Transverse colon (tissue), 4 donors: ENCODE data around the gene NAV3. TPM values are rescaled to one million over a fixed set of nuclear protein-coding genes. Genes with fewer than 3 reads are reported as not detected.

ENCODE experiments used
- DNase-seq: peaks from one replicate; pipeline ENCODE4 v3.0.0-alpha.2; 2019
- H3K27ac ChIP-seq, 4 donors: fragments of 200-600 bp; sonication (generic); 2 replicates each; pipeline ENCODE4 v1.5.1; 2016 to 2018; ENCODE audit warnings: inconsistent platforms in 4 of 4
- H3K27me3 ChIP-seq: fragments of 200-600 bp; sonication (generic); 2 replicates; pipeline ENCODE4 v1.5.1; 2017; ENCODE audit warnings: inconsistent platforms
- H3K36me3 ChIP-seq, 4 donors: fragments of 200-600 bp; sonication (generic); 2 replicates each; pipeline ENCODE4 v1.5.1; 2017 to 2019; ENCODE audit warnings: inconsistent platforms in 4 of 4
- H3K4me1 ChIP-seq, 4 donors: fragments of 200-600 bp; sonication (generic); 2 replicates each; pipeline ENCODE4 v1.5.1; 2017 to 2020; ENCODE audit warnings: inconsistent platforms in 4 of 4
- H3K4me3 ChIP-seq, 4 donors: fragments of 200-600 bp; sonication (generic); 1 replicate in 1 of 4; 2 replicates in 3 of 4; pipeline versions ENCODE4 v1.5.1 to v1.6.1; 2017 to 2019; ENCODE audit warnings: inconsistent platforms in 4 of 4
- H3K9me3 ChIP-seq, 2 donors: fragments of 200-600 bp; sonication (generic); 2 replicates each; pipeline ENCODE4 v1.5.1; 2017 to 2019; ENCODE audit warnings: inconsistent platforms in 2 of 2
- EP300 ChIP-seq: sonication (generic); formaldehyde crosslinking; IDR thresholded peaks from one replicate; pipeline ENCODE4 v1.6.1; 2017; ENCODE audit warnings: antibody characterized with exemption, low read depth
- POLR2A ChIP-seq: fragments of 450-650 bp; IDR thresholded peaks from one replicate; pipeline ENCODE4 v1.6.1; 2016; ENCODE audit warnings: antibody characterized with exemption, mild to moderate bottlenecking, moderate library complexity
- POLR2AphosphoS5 ChIP-seq, 3 donors: sonication (generic); formaldehyde crosslinking; IDR thresholded peaks; one replicate each; pipeline ENCODE4 v1.6.1; 2016; ENCODE audit warnings: antibody characterized with exemption in 3 of 3
- WGBS, 2 donors: methylation state at CpG; one replicate each; pipeline ENCODE4 v1.1.5; 2018; ENCODE audit warnings: low coverage in 1 of 2; 5-methylcytosine and 5-hydroxymethylcytosine counted together
- in situ Hi-C, 4 donors: fragments of 200-750 bp; cut with MboI; loops; one replicate each; pipeline versions ENCODE4 v1.15.0 to v1.15.1; 2017; ENCODE audit warnings: low sequenced_read_pairs in 3 of 4, low pct_ligation_motif_present in 1 of 4, low pct_unique_long_range_greater_than_20kb in 1 of 4
- intact Hi-C: fragments of 100-400 bp; cut with DNase I; formaldehyde crosslinking; loops from one replicate; pipeline ENCODE4 v1.15.1; 2023; ENCODE audit warnings: low total_unique reads
- total RNA-seq, 4 donors: library from RNA; depleted of rRNA; stranded (reverse); fragments of >200 nt; gene quantifications; one replicate each; pipeline ENCODE4 v1.1.0, GENCODE V29; 2016
- TF ChIP-seq, protein P1 (sequence below), 5 experiments: fragments of 200-600 bp in 3 of 5; fragments of 450-650 bp in 2 of 5; sonication (generic) in 3 of 5; IDR thresholded peaks; 1 replicate in 2 of 5; 2 replicates in 3 of 5; pipeline ENCODE4 v1.5.1; 2016 to 2017; ENCODE audit warnings: antibody characterized with exemption in 5 of 5, inconsistent platforms in 3 of 5, mild to moderate bottlenecking in 2 of 5, moderate library complexity in 1 of 5

The NAV3 gene
- total RNA-seq, 4 donors from 2014 or later, result 1.1 to 10.6 (median 3.6) TPM

DNA sequence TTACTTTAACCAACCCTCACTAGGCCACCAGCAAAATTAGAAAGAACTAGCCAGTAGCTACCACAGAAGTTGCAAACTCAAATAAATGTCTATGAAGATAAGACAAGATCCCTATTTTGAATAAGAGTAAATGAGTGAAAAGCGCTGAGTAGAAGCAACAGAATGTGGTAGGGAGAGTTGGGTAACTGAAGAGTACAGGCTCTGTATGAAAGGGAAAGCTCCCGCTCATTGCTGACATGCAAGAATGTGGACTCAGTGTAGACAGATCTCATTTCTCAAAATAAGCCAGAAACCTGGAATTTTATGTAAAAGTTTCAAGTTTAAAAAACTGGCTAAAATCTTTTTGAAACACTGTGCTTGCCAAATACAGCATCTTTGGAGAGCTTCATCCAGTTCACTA lies 63.9 kb downstream of the NAV3 start:
- Histone ChIP-seq H3K4me1 (peaks cover 0 to 14% (median 5%) of the 10 kb centered on the region in 4 donors), H3K27me3 (no peaks in the 10 kb centered on the region), H3K4me3 (no peak overlapping the region), H3K36me3 (no peaks in the 10 kb centered on the region), H3K9me3 (no peaks in the 10 kb centered on the region), H3K27ac (no peak overlapping the region)
- DNase-seq, result no peak
- in situ Hi-C loops, result no loop called here
- TF ChIP-seq POLR2A (no peak), POLR2AphosphoS5 (IDR thresholded peaks at IDR 0.05) (no peak), EP300 (no peak)
- TF ChIP-seq, protein P1, sequence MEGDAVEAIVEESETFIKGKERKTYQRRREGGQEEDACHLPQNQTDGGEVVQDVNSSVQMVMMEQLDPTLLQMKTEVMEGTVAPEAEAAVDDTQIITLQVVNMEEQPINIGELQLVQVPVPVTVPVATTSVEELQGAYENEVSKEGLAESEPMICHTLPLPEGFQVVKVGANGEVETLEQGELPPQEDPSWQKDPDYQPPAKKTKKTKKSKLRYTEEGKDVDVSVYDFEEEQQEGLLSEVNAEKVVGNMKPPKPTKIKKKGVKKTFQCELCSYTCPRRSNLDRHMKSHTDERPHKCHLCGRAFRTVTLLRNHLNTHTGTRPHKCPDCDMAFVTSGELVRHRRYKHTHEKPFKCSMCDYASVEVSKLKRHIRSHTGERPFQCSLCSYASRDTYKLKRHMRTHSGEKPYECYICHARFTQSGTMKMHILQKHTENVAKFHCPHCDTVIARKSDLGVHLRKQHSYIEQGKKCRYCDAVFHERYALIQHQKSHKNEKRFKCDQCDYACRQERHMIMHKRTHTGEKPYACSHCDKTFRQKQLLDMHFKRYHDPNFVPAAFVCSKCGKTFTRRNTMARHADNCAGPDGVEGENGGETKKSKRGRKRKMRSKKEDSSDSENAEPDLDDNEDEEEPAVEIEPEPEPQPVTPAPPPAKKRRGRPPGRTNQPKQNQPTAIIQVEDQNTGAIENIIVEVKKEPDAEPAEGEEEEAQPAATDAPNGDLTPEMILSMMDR (IDR thresholded peaks at IDR 0.05), result no peak
- 70 to 89% methylated on average over 2 of the region's 2 CpGs for WGBS, 2 donors
- intact Hi-C loops, result no loop called here

DNA sequence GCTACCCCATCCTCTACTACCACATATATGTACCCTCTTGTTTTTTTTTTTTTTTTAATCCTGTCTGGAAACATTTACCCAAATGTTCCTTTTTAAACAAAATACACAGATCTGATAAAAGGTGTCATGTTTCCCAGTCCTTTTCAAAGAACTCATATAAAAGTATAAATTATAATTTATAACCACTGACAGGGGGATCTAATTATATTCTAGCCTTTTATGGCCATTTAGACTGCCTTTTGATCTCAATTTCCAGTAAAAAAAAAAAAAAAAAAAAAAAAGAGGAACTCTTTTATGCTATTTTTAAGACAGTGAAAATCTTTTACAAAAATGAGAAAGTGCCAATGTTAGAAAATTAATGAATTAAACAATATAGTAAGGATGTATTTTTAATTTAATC lies 65.0 kb downstream of the NAV3 start:
- Histone ChIP-seq H3K4me1 (peaks cover 0 to 14% (median 5%) of the 10 kb centered on the region in 4 donors), H3K27me3 (no peaks in the 10 kb centered on the region), H3K4me3 (no peak overlapping the region), H3K9me3 (no peaks in the 10 kb centered on the region), H3K36me3 (no peaks in the 10 kb centered on the region), H3K27ac (no peak overlapping the region)
- TF ChIP-seq POLR2A, result no peak
- TF ChIP-seq, protein P1 (IDR thresholded peaks at IDR 0.05), result no peak
- TF ChIP-seq POLR2AphosphoS5 (IDR thresholded peaks at IDR 0.05), result no peak
- no peak for TF ChIP-seq EP300
- in situ Hi-C loops, result no loop called here
- no peak for DNase-seq
- intact Hi-C loops, result no loop called here

DNA sequence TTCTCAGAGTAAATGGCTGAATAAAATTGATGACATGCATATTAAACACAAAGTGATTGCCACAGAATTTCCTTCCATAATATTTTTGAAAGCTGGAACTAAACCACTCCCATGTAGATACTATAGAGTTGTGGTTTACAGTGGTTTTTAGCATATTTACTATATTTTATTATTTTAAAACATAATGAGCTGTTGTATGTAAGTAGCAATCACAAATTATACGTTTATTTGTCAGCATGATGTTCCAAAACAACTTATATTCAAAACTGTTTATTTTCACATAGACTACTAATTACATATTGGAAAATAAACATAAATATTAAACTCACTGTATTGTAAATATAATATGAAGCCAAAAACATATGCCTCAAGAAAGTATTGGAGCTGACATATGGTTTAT lies 77.2 kb downstream of the NAV3 start:
- H3K27ac ChIP-seq, result no peak overlapping the region
- intact Hi-C loops (no loop called here), in situ Hi-C loops (no loop called here)
- DNase-seq, result no peak
- H3K4me1 ChIP-seq, result no peaks in the 10 kb centered on the region
- no peak overlapping the region for H3K4me3 ChIP-seq
- 53 to 58% methylated on average over 1 of the region's 1 CpG for WGBS, 2 donors
- no peaks in the 10 kb centered on the region for H3K27me3 ChIP-seq
- H3K36me3 ChIP-seq, result no peaks in the 10 kb centered on the region
- H3K9me3 ChIP-seq, result no peaks in the 10 kb centered on the region
- no peak for TF ChIP-seq POLR2A

DNA sequence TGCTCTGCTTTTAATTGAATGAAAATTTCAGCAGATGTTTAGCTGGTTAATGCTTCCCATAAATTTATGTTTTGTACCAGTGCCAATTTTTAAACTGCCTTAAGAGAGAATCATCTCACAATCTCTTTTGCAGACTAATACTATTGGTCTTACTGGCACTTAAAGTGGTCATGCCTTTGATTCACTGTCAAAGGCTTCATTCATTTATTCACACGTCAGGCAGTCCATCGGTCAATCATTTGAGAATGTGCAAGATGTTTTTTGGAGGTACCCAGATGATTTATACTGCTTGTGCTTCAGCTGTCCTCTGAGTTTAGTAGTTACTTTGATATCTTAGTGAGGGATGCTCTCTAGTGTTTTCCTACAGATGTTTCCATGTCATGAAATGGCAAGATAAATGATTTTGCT lies 83.4 kb downstream of the NAV3 start:
- Histone ChIP-seq H3K4me1 (no peaks in the 10 kb centered on the region), H3K9me3 (no peaks in the 10 kb centered on the region), H3K27ac (no peak overlapping the region), H3K36me3 (no peaks in the 10 kb centered on the region), H3K4me3 (no peak overlapping the region), H3K27me3 (no peaks in the 10 kb centered on the region)
- intact Hi-C loops, result no loop called here
- DNase-seq, result no peak
- WGBS, 2 donors, result 45 to 54% methylated on average over 2 of the region's 2 CpGs
- in situ Hi-C loops, result loop anchor here in 1 of 4 donors (10.0 kb wide), 1 partner anchor 189 kb away; no protein-coding TSS in a partner anchor
- TF ChIP-seq, protein P1 (IDR thresholded peaks at IDR 0.05), result no peak
- TF ChIP-seq POLR2AphosphoS5 (IDR thresholded peaks at IDR 0.05) (no peak), EP300 (no peak)

DNA sequence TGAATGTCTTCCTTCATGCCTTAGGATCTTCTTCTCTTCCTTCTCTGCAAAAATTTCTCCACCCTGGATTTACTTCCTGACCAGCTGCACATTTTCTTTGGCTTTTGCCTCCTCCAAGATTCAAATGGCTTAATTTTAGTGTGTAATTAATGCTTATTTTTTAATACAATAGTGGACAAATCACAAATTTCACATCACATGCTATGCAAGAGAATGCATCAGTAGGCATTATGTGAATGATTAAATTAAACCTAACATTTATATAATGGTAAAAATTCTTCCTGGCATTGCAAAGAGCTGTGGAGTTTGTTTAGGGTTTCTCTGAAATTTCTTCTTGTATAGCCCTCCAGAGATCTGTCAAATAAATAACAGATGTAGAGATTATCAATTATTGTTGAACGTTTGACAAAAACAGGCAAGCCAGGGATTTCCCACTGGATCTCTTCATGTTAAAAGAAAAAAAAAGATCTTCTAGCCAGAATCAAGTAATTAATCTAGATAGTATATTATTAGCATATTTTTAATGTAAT lies 84.4 kb downstream of the NAV3 start:
- Histone ChIP-seq H3K4me3 (no peak overlapping the region), H3K4me1 (no peaks in the 10 kb centered on the region), H3K36me3 (no peaks in the 10 kb centered on the region), H3K27me3 (no peaks in the 10 kb centered on the region), H3K27ac (no peak overlapping the region), H3K9me3 (no peaks in the 10 kb centered on the region)
- intact Hi-C loops, result no loop called here
- no peak for TF ChIP-seq EP300
- TF ChIP-seq POLR2A, result no peak
- TF ChIP-seq POLR2AphosphoS5 (IDR thresholded peaks at IDR 0.05), result no peak
- TF ChIP-seq, protein P1 (IDR thresholded peaks at IDR 0.05), result no peak
- no peak for DNase-seq
- 40 to 41% methylated on average over 1 of the region's 1 CpG for WGBS, 2 donors
- in situ Hi-C loops, result loop anchor here in 1 of 4 donors (10.0 kb wide), 1 partner anchor 190 kb away; no protein-coding TSS in a partner anchor
